HG03378 (cell line): ENCODE results near the gene WDR81.
"Not testable (repeated sequence)": the region's sequence is repeated elsewhere in the genome, so short reads cannot be mapped to it uniquely, and the experiment has no call there.

Experiments used
- ATAC-seq: cut with Tn5 transposase; IDR thresholded peaks from one replicate; pipeline ENCODE4 v1.9.1; 2021; ENCODE audit warnings: mild to moderate bottlenecking, moderate library complexity; ENCODE audit not compliant: unreplicated experiment

Gene WDR81

GRCh38 chr17:1753767-1754429, 29.4 kb downstream of the WDR81 start:
- ATAC-seq, result no peak

DNA sequence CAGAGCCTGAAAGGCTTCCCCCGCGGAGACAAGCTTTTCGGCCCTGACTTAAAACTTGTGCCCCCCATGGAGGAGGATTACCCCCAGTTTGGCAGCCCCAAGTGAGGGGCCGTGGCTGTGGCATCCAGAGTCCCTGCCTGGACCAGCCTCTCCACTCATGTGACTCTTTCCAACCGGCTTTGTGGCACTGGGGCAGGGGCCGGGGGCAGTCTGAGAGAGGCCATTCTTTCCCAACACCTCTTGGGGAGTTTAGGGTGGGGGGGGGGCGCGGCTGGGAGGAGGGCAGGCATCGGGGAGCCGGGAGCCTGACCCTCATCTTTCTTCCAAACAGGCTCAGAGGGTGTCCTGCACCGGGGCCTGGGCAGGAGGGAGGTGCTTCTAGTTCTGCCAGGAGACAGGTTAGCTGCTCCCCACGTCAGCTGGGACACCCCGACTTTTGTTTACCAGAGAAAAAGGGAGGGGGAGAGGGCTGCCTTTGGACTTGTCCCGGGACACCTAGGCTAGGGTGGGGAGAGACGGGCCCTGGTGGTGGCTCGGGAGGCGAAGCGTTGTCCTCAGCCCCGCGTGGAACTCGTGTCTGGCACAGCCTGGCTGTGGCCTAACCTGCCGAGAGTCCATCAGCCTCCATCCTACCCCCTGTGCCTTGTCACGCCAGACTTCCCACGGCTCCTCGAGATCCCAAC, 30.1 kb downstream of the WDR81 start:
- ATAC-seq, result no peak

DNA sequence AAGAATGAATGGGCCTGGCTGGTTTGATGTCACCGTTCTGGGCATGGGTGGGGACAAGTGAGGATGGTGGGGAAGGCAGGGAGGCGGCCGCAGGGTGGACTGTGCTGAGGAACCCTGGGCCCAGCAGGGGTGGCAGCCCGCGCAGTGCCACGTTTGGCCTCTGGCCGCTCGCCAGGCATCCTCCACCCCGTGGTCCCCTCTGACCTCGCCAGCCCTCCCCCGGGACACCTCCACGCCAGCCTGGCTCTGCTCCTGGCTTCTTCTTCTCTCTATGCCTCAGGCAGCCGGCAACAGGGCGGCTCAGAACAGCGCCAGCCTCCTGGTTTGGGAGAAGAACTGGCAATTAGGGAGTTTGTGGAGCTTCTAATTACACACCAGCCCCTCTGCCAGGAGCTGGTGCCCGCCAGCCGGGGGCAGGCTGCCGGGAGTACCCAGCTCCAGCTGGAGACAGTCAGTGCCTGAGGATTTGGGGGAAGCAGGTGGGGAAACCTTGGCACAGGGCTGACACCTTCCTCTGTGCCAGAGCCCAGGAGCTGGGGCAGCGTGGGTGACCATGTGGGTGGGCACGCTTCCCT, 30.8 kb downstream of the WDR81 start:
- ATAC-seq, result no peak

GRCh38 chr17:1755827-1756262, 31.3 kb downstream of the WDR81 start:
- no peak for ATAC-seq

DNA sequence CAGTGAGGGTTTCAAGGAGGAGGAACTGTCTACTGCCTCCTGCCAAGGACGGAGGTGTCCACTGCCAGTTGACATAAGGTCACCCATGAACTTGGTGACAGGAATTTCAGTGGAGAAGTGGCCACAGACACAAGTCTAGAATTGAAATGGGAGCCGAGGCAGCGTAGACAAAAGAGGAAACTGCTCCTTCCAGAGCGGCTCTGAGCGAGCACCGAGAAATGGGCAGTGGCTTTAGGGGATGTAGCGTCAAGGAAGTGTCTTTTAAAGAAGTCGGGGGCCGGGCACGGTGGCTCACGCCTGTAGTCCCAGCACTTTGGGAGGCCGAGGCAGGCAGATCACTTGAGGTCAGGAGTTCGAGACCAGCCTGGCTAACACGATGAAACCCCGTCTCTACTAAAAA, 34.3 kb downstream of the WDR81 start:
- no peak for ATAC-seq

GRCh38 chr17:1759529-1759928, 35.0 kb downstream of the WDR81 start:
- no peak for ATAC-seq

DNA sequence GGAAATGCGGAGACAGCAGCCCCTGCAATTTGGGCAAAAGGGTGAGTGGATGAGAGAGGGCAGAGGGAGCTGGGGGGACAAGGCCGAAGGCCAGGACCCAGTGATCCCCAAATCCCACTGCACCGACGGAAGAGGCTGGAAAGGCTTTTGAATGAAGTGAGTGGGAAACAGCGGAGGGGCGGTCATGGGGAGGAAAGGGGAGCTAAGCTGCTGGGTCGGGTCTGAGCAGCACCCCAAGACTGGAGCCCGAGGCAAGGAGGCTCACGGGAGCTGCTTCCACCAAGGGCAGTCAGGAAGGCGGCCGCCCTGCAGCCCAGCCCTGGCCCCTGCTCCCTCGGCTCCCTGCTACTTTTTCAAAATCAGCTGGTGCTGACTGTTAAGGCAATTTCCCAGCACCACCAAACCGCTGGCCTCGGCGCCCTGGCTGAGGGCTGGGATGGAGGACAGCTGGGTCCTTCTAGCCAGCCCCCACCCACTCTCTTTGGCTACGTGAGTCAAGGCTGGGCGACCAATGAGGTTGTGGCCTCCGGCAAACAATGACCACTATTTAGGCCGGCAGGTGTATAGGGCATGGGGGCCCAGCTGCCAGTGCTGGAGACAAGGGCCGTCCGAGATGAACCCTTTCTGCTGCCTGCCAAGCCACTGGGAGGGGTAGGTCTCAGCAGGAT, 37.9 kb downstream of the WDR81 start:
- ATAC-seq, result no peak

DNA sequence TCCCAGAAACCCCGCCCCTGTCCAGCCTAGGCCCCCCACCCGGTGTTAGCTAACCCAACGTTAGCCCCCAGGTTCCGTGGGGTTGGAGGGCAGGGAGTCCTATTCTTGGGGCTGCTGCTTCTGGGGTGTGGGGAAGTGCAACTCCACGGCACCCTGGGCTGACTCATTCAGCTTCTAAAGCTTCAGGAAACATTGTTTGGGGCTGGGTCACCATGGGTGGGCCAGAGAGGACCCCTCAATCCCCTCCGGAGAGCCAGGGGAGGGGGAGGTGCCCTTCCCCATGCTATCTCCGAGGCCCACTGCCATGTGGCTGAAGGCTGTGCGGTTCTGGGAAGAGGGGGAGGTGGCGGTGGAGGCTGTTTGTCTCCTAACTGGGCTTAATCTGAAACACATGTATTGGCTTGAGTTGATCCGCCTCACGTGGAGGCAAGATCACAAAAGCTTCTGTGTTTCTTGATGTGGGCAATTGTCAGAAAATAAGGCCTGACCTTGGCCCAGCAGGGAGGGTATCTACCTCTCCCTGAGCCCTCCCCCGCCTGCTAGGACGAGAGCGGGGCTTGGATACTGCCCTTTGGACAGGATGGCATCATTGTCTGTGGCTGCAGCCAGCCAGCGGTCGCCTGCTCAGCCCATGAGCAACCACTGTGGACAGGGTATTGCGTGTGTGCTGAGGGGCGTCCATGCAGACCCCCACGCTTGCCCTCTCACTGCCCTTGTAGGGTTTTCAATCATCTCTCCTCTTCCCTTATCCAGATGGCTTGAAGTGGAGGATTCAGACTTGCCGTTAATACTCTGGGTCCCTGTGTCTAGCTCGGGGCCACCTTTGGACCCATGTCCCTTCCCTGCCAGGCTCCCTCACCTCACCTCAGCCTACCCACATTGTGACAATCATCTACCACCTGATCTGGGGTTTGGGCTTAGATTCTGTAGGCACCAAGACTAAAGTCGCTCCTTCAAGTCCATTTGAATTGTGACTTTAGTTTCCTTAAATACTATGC, 38.7 kb downstream of the WDR81 start:
- ATAC-seq, result no peak

DNA sequence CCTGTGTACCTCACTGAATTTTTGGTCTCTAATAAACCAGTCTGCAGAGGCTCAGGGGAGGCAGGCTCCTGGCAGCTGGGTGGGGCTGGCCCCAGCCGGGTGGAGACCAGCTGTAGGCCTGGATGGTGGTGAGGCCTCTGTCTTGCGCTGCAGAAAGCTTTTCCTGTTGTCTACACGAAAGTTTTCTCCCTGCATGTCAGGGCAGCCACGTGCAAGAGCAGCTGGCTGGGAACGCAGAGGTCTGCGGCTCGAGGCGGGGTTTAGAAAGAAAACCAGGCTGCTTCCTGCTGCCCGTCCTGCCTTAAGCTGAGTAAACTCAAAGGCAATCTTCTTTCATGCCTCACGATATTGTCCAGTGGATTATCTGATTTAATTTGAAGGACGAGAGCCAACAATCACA, 39.8 kb downstream of the WDR81 start:
- ATAC-seq, result no peak

- ATAC-seq, result not testable (repeated sequence)
Measured at GRCh38 chr17:1764705-1765104, 40.2 kb downstream of the WDR81 start.

- ATAC-seq, result no peak
Measured at GRCh38 chr17:1765576-1765975, 41.1 kb downstream of the WDR81 start.

DNA sequence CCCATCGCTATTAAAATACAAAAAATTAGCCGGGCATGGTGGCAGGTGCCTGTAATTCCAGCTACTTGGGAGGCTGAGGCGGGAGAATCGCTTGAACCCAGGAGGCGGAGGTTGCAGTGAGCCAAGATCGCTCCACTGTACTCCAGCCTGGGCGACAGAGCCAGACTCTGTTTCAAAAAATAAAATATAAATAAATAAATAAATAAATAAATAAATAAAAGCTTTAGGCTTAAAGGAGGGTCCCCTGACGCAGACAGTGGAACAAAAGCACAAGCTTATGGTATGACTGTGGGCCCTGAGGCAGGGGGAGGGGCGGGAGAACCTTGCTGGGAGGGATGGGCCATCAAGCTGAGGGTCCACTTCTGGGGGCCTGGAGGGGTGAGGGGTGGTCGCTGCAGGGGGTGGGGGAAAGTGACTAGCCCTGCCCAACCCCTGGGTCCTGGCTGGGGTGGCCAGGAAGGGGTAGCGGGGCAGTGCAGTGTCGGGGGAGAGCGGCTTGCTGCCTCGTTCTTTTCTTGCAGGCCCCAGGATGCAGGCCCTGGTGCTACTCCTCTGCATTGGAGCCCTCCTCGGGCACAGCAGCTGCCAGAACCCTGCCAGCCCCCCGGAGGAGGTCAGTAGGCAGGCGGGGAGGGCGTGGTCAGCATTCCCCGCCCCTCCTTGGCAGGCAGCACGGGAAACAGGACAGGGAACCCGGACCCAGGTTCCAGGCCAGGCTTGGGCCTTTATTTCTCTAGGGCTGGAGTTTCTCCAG, 42.1 kb downstream of the WDR81 start:
- no peak for ATAC-seq

DNA sequence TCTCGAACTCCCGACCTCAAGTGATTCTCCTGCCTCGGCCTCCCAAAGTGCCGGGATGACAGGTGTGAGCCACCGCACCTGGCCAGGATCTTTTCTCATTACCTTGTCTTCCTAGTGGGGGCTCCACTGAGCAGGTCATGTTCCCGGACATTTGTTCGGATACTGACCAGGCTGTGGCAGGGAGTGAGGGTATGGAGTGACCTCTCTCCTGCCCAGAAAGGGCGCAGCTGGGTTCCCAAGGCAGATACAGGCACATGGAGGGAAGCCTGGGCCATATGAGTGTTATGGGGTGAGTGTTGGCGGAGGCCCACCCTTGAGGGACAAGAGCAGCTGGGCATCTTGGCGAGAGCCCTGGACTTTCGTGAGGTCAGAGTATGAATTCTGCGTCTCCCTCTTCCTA, 42.9 kb downstream of the WDR81 start:
- ATAC-seq, result no peak

DNA sequence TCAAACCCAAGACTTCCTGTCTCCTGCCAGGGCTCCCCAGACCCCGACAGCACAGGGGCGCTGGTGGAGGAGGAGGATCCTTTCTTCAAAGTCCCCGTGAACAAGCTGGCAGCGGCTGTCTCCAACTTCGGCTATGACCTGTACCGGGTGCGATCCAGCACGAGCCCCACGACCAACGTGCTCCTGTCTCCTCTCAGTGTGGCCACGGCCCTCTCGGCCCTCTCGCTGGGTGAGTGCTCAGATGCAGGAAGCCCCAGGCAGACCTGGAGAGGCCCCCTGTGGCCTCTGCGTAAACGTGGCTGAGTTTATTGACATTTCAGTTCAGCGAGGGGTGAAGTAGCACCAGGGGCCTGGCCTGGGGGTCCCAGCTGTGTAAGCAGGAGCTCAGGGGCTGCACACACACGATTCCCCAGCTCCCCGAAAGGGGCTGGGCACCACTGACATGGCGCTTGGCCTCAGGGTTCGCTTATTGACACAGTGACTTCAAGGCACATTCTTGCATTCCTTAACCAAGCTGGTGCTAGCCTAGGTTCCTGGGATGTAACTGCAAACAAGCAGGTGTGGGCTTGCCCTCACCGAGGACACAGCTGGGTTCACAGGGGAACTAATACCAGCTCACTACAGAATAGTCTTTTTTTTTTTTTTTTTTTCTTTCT, 45.4 kb downstream of the WDR81 start:
- ATAC-seq, result no peak

DNA sequence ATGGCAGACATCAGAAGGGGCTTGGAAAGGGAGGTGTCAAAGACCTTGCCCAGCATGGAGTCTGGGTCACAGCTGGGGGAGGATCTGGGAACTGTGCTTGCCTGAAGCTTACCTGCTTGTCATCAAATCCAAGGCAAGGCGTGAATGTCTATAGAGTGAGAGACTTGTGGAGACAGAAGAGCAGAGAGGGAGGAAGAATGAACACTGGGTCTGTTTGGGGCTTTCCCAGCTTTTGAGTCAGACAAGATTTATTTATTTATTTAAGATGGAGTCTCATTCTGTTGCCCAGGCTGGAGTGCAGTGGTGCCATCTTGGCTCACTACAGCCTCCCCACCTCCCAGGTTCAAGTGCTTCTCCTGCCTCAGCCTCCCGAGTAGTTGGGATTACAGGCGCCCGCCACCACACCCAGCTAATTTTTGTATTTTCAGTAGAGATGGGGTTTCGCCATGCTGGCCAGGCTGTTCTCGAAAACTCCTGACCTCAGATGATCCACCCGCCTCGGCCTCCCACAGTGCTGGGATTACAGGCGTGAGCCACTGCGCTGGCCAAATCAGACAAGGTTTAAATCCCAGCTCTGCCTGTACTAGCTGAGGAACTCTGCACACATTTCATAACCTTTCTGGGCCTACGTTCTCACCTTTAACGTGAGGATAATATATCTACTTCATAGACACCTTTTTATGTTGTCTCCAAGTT, 48.6 kb downstream of the WDR81 start:
- not testable (repeated sequence) for ATAC-seq

GRCh38 chr17:1773696-1774181, 49.2 kb downstream of the WDR81 start:
- no peak for ATAC-seq

DNA sequence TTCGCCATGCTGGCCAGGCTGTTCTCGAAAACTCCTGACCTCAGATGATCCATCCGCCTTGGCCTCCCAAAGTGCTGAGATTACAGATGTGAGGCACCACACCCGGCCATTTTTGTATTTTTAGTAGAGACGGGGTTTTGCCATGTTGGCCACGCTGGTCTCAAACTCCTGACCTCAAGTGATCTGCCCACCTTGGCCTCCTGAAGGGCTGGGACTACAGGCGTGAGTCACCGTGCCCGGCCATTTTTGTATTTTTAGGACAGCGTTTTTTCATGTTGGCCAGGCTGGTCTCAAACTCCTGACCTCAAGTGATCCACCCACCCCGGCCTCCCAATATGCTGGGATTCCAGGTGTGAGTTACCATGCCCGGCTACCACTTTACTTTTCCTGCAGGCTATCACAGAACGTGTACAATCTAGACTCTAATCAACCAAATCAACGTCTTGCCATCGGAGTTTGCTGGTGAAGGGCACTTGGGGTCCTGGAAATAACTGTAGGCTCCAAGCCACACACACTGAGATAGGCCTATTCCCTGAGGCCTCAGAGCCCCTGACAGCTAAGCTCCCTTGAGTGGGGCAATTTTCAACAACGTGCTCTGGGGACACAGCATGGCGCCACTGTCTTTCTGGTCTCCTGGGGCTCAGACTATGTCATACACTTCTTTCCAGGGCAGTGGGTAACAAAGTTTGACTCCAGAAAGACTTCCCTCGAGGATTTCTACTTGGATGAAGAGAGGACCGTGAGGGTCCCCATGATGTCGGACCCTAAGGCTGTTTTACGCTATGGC, 50.1 kb downstream of the WDR81 start:
- no peak for ATAC-seq

DNA sequence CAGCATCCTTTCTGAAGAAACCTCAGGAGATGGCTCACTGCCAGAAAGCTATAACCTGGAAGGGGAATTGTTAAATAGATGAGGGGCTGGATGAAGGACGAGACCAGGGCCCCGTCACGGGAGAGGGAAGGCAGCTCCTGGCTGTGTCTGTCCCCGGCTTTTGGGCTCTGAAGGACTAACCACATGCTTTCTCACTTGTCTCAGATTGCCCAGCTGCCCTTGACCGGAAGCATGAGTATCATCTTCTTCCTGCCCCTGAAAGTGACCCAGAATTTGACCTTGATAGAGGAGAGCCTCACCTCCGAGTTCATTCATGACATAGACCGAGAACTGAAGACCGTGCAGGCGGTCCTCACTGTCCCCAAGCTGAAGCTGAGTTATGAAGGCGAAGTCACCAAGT, 51.8 kb downstream of the WDR81 start:
- ATAC-seq, result no peak
